HCT116 (cell line): ENCODE results near the gene METTL24. TPM values are rescaled to one million over a fixed set of nuclear protein-coding genes. Genes with fewer than 3 reads are reported as not detected.

Experiments used
- ATAC-seq: fragments of 200-7000 bp; cut with Tn5 transposase; 2 replicates; pipeline ENCODE4 v1.9.1; 2020; ENCODE audit warnings: mild to moderate bottlenecking, moderate library complexity
- BruUV-seq: library from RNA; stranded (reverse); fragments of 400-500 nt; replicated peaks from 2 replicates; lab custom pipeline; 2021; lab: Mats Ljungman, UMichigan
- CTCF ChIA-PET: fragments of 300-600 bp; sonication (Branson Sonifier 250); formaldehyde crosslinking; loops from one replicate; lab custom pipeline; 2021; ENCODE audit warnings: antibody characterized with exemption; lab: Charles Lee
- POLR2A ChIA-PET: fragments of 300-600, 350-600 bp; sonication (Branson Sonifier 250); formaldehyde crosslinking; loops from one replicate; lab custom pipeline; 2021; ENCODE audit warnings: antibody characterized with exemption; lab: Charles Lee
- RAD21 ChIA-PET, 2 experiments: fragments of 300-600 bp; sonication (Branson Sonifier 250); formaldehyde crosslinking; loops; one replicate each; lab custom pipeline; 2023; ENCODE audit warnings: low total read pairs in 2 of 2; ENCODE audit not compliant: uncharacterized antibody in 2 of 2, unreplicated experiment in 2 of 2, low non-redundant PET in 1 of 2; lab: Charles Lee
- DNase-seq: peaks from one replicate; pipeline ENCODE4 v3.0.0-alpha.2; 2010; ENCODE audit warnings: low read depth, low spot score
- H2AFZ ChIP-seq: fragments of 200-600 bp; shearing (Covaris generic), sonication (generic); 2 replicates; pipeline ENCODE4 v1.6.1; 2017; ENCODE audit warnings: low read depth, mixed run types, mixed read lengths, antibody characterized with exemption, low read length; ENCODE audit not compliant: poor library complexity, severe bottlenecking
- H3K27ac ChIP-seq: 2 replicates; pipeline ENCODE4 v1.5.1; 2012; ENCODE audit warnings: low read depth, low read length
- H3K27me3 ChIP-seq: fragments of 200-600 bp; sonication (generic); 2 replicates; pipeline ENCODE4 v1.6.1; 2016; ENCODE audit warnings: mixed run types, low read length, mixed read lengths; ENCODE audit not compliant: insufficient read depth
- H3K36me3 ChIP-seq, 2 experiments: fragments of 200-500 bp in 1 of 2; fragments of 200-600 bp in 1 of 2; sonication (Bioruptor generic) in 1 of 2; sonication (generic) in 1 of 2; 2 replicates each; pipeline versions ENCODE4 v1.5.1 to v1.6.1; 2014 to 2016; ENCODE audit warnings: low read length in 2 of 2, inconsistent platforms in 1 of 2, mixed read lengths in 1 of 2, mixed run types in 1 of 2; ENCODE audit not compliant: insufficient read depth in 2 of 2, control insufficient read depth in 1 of 2
- H3K4me1 ChIP-seq, 2 experiments: fragments of 200-600 bp in 1 of 2; sonication (generic) in 1 of 2; 2 replicates each; pipeline versions ENCODE4 v1.5.1 to v1.6.1; 2012 to 2017; ENCODE audit warnings: low read length in 2 of 2, inconsistent platforms in 1 of 2, mild to moderate bottlenecking in 1 of 2, mixed read lengths in 1 of 2, mixed run types in 1 of 2, moderate library complexity in 1 of 2; ENCODE audit not compliant: insufficient read depth in 2 of 2, control insufficient read depth in 1 of 2
- H3K4me2 ChIP-seq: fragments of 200-600 bp; sonication (generic); 2 replicates; pipeline ENCODE4 v1.6.1; 2017; ENCODE audit warnings: mixed run types, low read length, mixed read lengths
- H3K4me3 ChIP-seq, 2 experiments: fragments of 200-600 bp in 1 of 2; sonication (generic) in 1 of 2; replicated peaks in 1 of 2; 2 replicates each; pipeline ENCODE4 v1.5.1; 2011 to 2016; ENCODE audit warnings: low read length in 2 of 2, control low read depth in 1 of 2, low read depth in 1 of 2, mild to moderate bottlenecking in 1 of 2, mixed read lengths in 1 of 2, mixed run types in 1 of 2
- H3K79me2 ChIP-seq: fragments of 200-600 bp; sonication (generic); 2 replicates; pipeline ENCODE4 v1.6.1; 2017; ENCODE audit warnings: mild to moderate bottlenecking, mixed run types, low read length, moderate library complexity, mixed read lengths; ENCODE audit not compliant: insufficient read depth
- H3K9ac ChIP-seq: fragments of 200-600 bp; sonication (generic); 2 replicates; pipeline ENCODE4 v1.6.1; 2016; ENCODE audit warnings: low read length, mixed read lengths
- H3K9me2 ChIP-seq: fragments of 200-600 bp; sonication (generic), shearing (Covaris generic); 2 replicates; pipeline ENCODE4 v1.6.1; 2017; ENCODE audit warnings: mixed run types, mild to moderate bottlenecking, moderate library complexity; ENCODE audit not compliant: insufficient read depth
- H3K9me3 ChIP-seq, 2 experiments: fragments of 200-500 bp in 1 of 2; fragments of 200-600 bp in 1 of 2; sonication (Bioruptor generic) in 1 of 2; sonication (generic) in 1 of 2; 2 replicates each; pipeline ENCODE4 v1.6.1; 2014 to 2017; ENCODE audit warnings: low read length in 2 of 2, mixed read lengths in 2 of 2, inconsistent platforms in 1 of 2, low read depth in 1 of 2, mild to moderate bottlenecking in 1 of 2, mixed run types in 1 of 2, moderate library complexity in 1 of 2; ENCODE audit not compliant: control insufficient read depth in 1 of 2, insufficient read depth in 1 of 2
- H4K20me1 ChIP-seq: fragments of 200-600 bp; sonication (generic), shearing (Covaris generic); 2 replicates; pipeline ENCODE4 v1.6.1; 2017; ENCODE audit warnings: mixed run types, mild to moderate bottlenecking, moderate library complexity; ENCODE audit not compliant: insufficient read depth
- CBX3 ChIP-seq: IDR thresholded peaks from 2 replicates; pipeline ENCODE4 v1.6.1; 2012; ENCODE audit warnings: low read depth
- EZH2 ChIP-seq: fragments of 200-600 bp; sonication (generic); IDR thresholded peaks from 2 replicates; pipeline ENCODE4 v1.6.1; 2017; ENCODE audit warnings: antibody characterized with exemption, mixed run types
- FOSL1 ChIP-seq: IDR thresholded peaks from 2 replicates; pipeline ENCODE4 v1.6.1; 2012; ENCODE audit warnings: low read depth
- POLR2AphosphoS5 ChIP-seq: IDR thresholded peaks from 2 replicates; pipeline ENCODE4 v1.6.1; 2011; ENCODE audit warnings: mild to moderate bottlenecking, low read depth, low read length, moderate library complexity
- RAD21 ChIP-seq: IDR thresholded peaks from 2 replicates; pipeline ENCODE4 v1.6.1; 2012; ENCODE audit warnings: low read depth, mild to moderate bottlenecking
- TCF7L2 ChIP-seq: IDR thresholded peaks from 2 replicates; pipeline ENCODE4 v1.7.0; 2011; ENCODE audit warnings: borderline replicate concordance, inconsistent platforms; ENCODE audit not compliant: insufficient read depth, insufficient read length; ENCODE audit errors: extremely low read depth
- ZNF274 ChIP-seq: fragments of 200-500 bp; sonication (Bioruptor generic); IDR thresholded peaks from 2 replicates; pipeline ENCODE4 v1.6.1; 2014; ENCODE audit warnings: mild to moderate bottlenecking, low read depth, low read length, inconsistent platforms
- intact Hi-C: fragments of 100-400 bp; cut with micrococcal nuclease; formaldehyde crosslinking; loops from 2 replicates; pipeline ENCODE4 v1.10.0; 2022
- total RNA-seq: library from RNA; stranded (reverse); gene quantifications from one replicate; pipeline ENCODE4 v1.2.1, GENCODE V29; 2021; ENCODE audit not compliant: unreplicated experiment
- TF ChIP-seq, protein P1 (sequence below): IDR thresholded peaks from 2 replicates; pipeline ENCODE4 v1.6.1; 2012; ENCODE audit warnings: low read depth
- TF ChIP-seq, protein P2 (sequence below): IDR thresholded peaks from 2 replicates; pipeline ENCODE4 v1.6.1; 2012
- TF ChIP-seq, protein P3 (sequence below): IDR thresholded peaks from 2 replicates; pipeline ENCODE4 v1.6.1; 2011; ENCODE audit warnings: mild to moderate bottlenecking, low read length, moderate library complexity; ENCODE audit not compliant: insufficient replicate concordance; ENCODE audit errors: extremely low read depth
- TF ChIP-seq, protein P4 (sequence below): IDR thresholded peaks from 2 replicates; pipeline ENCODE4 v1.6.1; 2012

The METTL24 gene
- total RNA-seq, 1 experiment from 2014 or later: not detected

DNA sequence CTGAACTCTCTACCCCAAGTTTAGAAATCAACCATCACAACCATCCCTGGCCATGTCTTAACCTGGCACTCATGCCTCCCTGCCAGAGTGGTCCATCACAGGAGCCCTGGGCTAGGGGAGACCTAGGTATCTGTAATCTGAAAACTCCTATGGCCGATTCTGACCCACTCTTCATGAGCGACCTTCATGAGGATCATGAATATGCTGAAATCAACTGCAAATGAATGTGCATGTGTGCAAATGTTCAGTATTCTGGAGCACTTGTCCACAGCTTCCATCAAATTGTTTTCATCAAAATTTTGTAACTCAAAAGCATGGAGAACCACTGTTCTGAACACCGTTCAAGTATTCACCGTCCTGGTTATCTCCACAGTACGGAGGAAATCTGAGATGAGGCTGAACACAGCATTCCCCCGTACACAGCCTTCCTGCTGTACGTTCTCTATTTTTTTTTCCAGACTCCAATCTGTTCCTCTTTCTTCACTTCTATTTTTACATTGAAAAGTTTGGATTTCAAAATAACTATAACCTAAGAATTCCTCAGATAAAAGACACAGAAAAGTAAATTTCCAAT lies 17.7 kb downstream of the METTL24 start:
- H3K9me3 ChIP-seq: no peaks in the 10 kb centered on the region
- H3K27me3 ChIP-seq: no peaks in the 10 kb centered on the region
- ChIA-PET CTCF (no interaction called here), POLR2A (no interaction called here), RAD21 (no interaction called here)
- no peak overlapping the region for H3K9ac ChIP-seq
- TF ChIP-seq, protein P1, sequence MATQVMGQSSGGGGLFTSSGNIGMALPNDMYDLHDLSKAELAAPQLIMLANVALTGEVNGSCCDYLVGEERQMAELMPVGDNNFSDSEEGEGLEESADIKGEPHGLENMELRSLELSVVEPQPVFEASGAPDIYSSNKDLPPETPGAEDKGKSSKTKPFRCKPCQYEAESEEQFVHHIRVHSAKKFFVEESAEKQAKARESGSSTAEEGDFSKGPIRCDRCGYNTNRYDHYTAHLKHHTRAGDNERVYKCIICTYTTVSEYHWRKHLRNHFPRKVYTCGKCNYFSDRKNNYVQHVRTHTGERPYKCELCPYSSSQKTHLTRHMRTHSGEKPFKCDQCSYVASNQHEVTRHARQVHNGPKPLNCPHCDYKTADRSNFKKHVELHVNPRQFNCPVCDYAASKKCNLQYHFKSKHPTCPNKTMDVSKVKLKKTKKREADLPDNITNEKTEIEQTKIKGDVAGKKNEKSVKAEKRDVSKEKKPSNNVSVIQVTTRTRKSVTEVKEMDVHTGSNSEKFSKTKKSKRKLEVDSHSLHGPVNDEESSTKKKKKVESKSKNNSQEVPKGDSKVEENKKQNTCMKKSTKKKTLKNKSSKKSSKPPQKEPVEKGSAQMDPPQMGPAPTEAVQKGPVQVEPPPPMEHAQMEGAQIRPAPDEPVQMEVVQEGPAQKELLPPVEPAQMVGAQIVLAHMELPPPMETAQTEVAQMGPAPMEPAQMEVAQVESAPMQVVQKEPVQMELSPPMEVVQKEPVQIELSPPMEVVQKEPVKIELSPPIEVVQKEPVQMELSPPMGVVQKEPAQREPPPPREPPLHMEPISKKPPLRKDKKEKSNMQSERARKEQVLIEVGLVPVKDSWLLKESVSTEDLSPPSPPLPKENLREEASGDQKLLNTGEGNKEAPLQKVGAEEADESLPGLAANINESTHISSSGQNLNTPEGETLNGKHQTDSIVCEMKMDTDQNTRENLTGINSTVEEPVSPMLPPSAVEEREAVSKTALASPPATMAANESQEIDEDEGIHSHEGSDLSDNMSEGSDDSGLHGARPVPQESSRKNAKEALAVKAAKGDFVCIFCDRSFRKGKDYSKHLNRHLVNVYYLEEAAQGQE: no peak
- TF ChIP-seq, protein P2, sequence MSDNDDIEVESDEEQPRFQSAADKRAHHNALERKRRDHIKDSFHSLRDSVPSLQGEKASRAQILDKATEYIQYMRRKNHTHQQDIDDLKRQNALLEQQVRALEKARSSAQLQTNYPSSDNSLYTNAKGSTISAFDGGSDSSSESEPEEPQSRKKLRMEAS: no peak
- no peak for TF ChIP-seq POLR2AphosphoS5
- no peak for TF ChIP-seq TCF7L2
- no peak for TF ChIP-seq EZH2
- TF ChIP-seq, protein P3, sequence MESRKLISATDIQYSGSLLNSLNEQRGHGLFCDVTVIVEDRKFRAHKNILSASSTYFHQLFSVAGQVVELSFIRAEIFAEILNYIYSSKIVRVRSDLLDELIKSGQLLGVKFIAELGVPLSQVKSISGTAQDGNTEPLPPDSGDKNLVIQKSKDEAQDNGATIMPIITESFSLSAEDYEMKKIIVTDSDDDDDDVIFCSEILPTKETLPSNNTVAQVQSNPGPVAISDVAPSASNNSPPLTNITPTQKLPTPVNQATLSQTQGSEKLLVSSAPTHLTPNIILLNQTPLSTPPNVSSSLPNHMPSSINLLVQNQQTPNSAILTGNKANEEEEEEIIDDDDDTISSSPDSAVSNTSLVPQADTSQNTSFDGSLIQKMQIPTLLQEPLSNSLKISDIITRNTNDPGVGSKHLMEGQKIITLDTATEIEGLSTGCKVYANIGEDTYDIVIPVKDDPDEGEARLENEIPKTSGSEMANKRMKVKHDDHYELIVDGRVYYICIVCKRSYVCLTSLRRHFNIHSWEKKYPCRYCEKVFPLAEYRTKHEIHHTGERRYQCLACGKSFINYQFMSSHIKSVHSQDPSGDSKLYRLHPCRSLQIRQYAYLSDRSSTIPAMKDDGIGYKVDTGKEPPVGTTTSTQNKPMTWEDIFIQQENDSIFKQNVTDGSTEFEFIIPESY: no peak
- TF ChIP-seq, protein P4, sequence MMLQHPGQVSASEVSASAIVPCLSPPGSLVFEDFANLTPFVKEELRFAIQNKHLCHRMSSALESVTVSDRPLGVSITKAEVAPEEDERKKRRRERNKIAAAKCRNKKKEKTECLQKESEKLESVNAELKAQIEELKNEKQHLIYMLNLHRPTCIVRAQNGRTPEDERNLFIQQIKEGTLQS: no peak
- TF ChIP-seq FOSL1: no peak
- no peak for TF ChIP-seq ZNF274
- TF ChIP-seq RAD21: no peak
- TF ChIP-seq CBX3: no peak
- no peaks in the 10 kb centered on the region for H3K79me2 ChIP-seq
- H3K36me3 ChIP-seq: no peaks in the 10 kb centered on the region
- ATAC-seq (no peak), DNase-seq (no peak)
- H4K20me1 ChIP-seq: no peaks in the 10 kb centered on the region
- H3K4me1 ChIP-seq: no peaks in the 10 kb centered on the region
- no peaks in the 10 kb centered on the region for H3K9me2 ChIP-seq
- no peak overlapping the region for H3K4me3 ChIP-seq
- no TSS peak for BruUV-seq
- H3K27ac ChIP-seq: no peak overlapping the region
- no peak overlapping the region for H3K4me2 ChIP-seq
- intact Hi-C loops: no loop called here
- no peak overlapping the region for H2AFZ ChIP-seq
